Spleen (tissue), 11 donors: ENCODE data around the gene DRG1. TPM values are rescaled to one million over a fixed set of nuclear protein-coding genes. Genes with fewer than 3 reads are reported as not detected.

Experiments used
- DNase-seq: peaks from one replicate; pipeline ENCODE4 v3.0.0-alpha.2; 2020
- H3K27ac ChIP-seq, 8 donors: fragments of 200-600 bp; sonication (generic) in 7 of 8; 1 replicate in 4 of 8; 2 replicates in 4 of 8; pipeline versions ENCODE4 v1.5.0 to v1.8.0; 2016 to 2021; ENCODE audit warnings: inconsistent platforms in 4 of 8, mild to moderate bottlenecking in 4 of 8, moderate library complexity in 1 of 8
- H3K27me3 ChIP-seq, 7 donors: fragments of 200-600 bp; sonication (generic) in 6 of 7; replicated peaks in 1 of 7; 1 replicate in 4 of 7; 2 replicates in 3 of 7; pipeline versions ENCODE4 v1.5.0 to v1.8.0; 2016 to 2021; ENCODE audit warnings: inconsistent platforms in 3 of 7, mild to moderate bottlenecking in 1 of 7
- H3K36me3 ChIP-seq, 6 donors: fragments of 200-600 bp; sonication (generic) in 5 of 6; 1 replicate in 4 of 6; 2 replicates in 2 of 6; pipeline versions ENCODE4 v1.5.0 to v1.8.0; 2016 to 2021; ENCODE audit warnings: inconsistent platforms in 2 of 6
- H3K4me1 ChIP-seq, 6 donors: fragments of 200-600 bp; sonication (generic) in 5 of 6; 1 replicate in 3 of 6; 2 replicates in 3 of 6; pipeline versions ENCODE4 v1.5.0 to v1.8.0; 2016 to 2021; ENCODE audit warnings: inconsistent platforms in 3 of 6
- H3K4me3 ChIP-seq, 8 donors: fragments of 200-600 bp; sonication (generic) in 7 of 8; 1 replicate in 4 of 8; 2 replicates in 4 of 8; pipeline versions ENCODE4 v1.5.0 to v1.8.0; 2016 to 2021; ENCODE audit warnings: inconsistent platforms in 4 of 8, mild to moderate bottlenecking in 4 of 8, moderate library complexity in 2 of 8
- H3K9me3 ChIP-seq, 8 donors: fragments of 200-600 bp; sonication (generic) in 7 of 8; 1 replicate in 4 of 8; 2 replicates in 4 of 8; pipeline versions ENCODE4 v1.5.0 to v1.8.0; 2016 to 2021; ENCODE audit warnings: inconsistent platforms in 4 of 8
- POLR2A ChIP-seq, 3 donors: fragments of 450-650 bp; IDR thresholded peaks; one replicate each; pipeline ENCODE4 v1.5.1; 2017; ENCODE audit warnings: antibody characterized with exemption in 3 of 3, mild to moderate bottlenecking in 1 of 3
- POLR2AphosphoS5 ChIP-seq, 3 donors: sonication (generic); formaldehyde crosslinking; IDR thresholded peaks; one replicate each; pipeline ENCODE4 v1.5.1; 2017; ENCODE audit warnings: antibody characterized with exemption in 3 of 3
- WGBS, 5 donors: extraction: QIAGEN DNeasy Blood & Tissue Kit in 3 of 5; methylation state at CpG; one replicate each; pipeline versions ENCODE4 v1.1.5 to v1.1.7; 2013 to 2018; 5-methylcytosine and 5-hydroxymethylcytosine counted together
- intact Hi-C: fragments of 100-400 bp; cut with DNase I; formaldehyde crosslinking; loops from one replicate; pipeline ENCODE4 v1.15.0; 2023; ENCODE audit warnings: low total_unique reads
- polyA plus RNA-seq, 3 donors: library from polyadenylated mRNA; stranded (reverse); fragments of 200-250 nt; gene quantifications; one replicate each; pipeline ENCODE4 v1.2.1, GENCODE V29; 2013
- total RNA-seq, 7 donors: library from RNA; depleted of rRNA in 3 of 7; stranded (reverse); fragments of >200 nt in 3 of 7; fragmentation: NEBNext Ultra II Directional in 4 of 7; extraction: Animal tissue kit (Norgen Biotek cat#: 25700) in 4 of 7; gene quantifications; one replicate each; pipeline versions ENCODE4 v1.1.0 to v1.2.1, GENCODE V29; 2016 to 2021
- TF ChIP-seq, protein P1 (sequence below), 11 experiments: fragments of 200-600 bp in 7 of 11; fragments of 450-650 bp in 4 of 11; sonication (generic) in 4 of 11; IDR thresholded peaks in 8 of 11; conservative IDR thresholded peaks in 3 of 11; 1 replicate in 7 of 11; 2 replicates in 4 of 11; pipeline versions ENCODE4 v1.4.0 to v1.8.0; 2016 to 2021; ENCODE audit warnings: antibody characterized with exemption in 11 of 11, inconsistent platforms in 4 of 11, mild to moderate bottlenecking in 1 of 11
- donor health status: healthy with polysubstance abuse.
- donor health status: DM: no; HTN: no; CAD: no; lungs with moderate emphysema.
- donor health status: DM: no; HTN: no; CAD: no.
- donor health status: Bipolar disorder and iron deficiency.
- donor health status: healthy.
- donor health status: DM: no; HTN: no; CAD: no.
- donor health status: DM: yes; HTN: yes; CAD: no.

The DRG1 gene
- total and polyA plus RNA-seq, 10 donors: 33.4 to 48.6 (median 39.2) TPM

DNA sequence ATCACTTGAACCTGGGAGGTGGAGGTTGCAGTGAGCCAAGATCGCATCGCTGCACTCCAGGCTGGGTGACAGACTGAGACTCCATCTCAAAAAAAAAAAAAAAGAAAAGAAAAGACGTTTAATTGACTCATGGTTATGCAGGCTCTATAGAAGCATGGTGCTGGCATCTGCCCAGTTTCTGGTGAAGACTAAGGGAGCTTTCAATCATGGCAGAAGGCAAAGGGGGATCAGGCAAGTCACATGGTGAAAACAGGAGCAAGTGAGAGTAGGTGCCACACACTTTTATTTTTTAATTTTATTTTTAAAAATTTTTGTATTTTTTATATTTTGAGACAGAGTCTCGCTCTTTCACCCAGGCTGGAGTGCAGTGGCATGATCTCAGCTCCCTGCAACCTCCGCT lies 44.9 kb upstream of the DRG1 start:
- TF ChIP-seq, protein P1, sequence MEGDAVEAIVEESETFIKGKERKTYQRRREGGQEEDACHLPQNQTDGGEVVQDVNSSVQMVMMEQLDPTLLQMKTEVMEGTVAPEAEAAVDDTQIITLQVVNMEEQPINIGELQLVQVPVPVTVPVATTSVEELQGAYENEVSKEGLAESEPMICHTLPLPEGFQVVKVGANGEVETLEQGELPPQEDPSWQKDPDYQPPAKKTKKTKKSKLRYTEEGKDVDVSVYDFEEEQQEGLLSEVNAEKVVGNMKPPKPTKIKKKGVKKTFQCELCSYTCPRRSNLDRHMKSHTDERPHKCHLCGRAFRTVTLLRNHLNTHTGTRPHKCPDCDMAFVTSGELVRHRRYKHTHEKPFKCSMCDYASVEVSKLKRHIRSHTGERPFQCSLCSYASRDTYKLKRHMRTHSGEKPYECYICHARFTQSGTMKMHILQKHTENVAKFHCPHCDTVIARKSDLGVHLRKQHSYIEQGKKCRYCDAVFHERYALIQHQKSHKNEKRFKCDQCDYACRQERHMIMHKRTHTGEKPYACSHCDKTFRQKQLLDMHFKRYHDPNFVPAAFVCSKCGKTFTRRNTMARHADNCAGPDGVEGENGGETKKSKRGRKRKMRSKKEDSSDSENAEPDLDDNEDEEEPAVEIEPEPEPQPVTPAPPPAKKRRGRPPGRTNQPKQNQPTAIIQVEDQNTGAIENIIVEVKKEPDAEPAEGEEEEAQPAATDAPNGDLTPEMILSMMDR (IDR thresholded peaks at IDR 0.05 in 8 of 11, conservative IDR thresholded peaks at IDR 0.05 in 3 of 11): no peak
- TF ChIP-seq POLR2AphosphoS5 (IDR thresholded peaks at IDR 0.05): no peak
- no peak for TF ChIP-seq POLR2A (IDR thresholded peaks at IDR 0.05)
- intact Hi-C loops: no loop called here
- Histone ChIP-seq H3K4me3 (no peak overlapping the region), H3K36me3 (no peaks in the 10 kb centered on the region), H3K27me3 (peaks cover 0 to 6% (median 0%) of the 10 kb centered on the region in 7 donors), H3K9me3 (no peaks in the 10 kb centered on the region), H3K27ac (no peak overlapping the region), H3K4me1 (no peaks in the 10 kb centered on the region)
- no peak for DNase-seq
- 77 to 88% (median 83%) methylated on average over 5 of the region's 5 CpGs for WGBS, 5 donors

DNA sequence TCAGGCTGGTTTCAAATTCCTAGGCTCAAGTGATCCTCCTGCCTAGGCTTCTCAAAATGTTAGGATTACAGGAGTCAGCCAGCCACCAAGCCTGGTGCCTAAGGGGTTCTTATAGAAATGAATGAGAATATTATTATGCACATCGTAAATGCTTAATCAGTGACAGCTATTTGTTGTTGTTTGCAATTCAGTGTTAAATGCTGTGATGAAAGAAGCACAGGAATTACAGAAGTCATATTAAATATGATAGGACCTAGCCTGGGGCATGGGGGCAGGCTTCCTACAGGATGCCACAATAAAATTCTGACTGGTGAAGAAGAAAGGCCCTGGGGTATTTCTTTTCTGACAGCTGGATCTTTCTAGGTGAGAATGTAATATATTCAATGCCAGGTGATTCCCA lies 39.4 kb upstream of the DRG1 start:
- H3K4me1 ChIP-seq: no peaks in the 10 kb centered on the region
- intact Hi-C loops: no loop called here
- H3K4me3 ChIP-seq: no peak overlapping the region
- no peak overlapping the region for H3K27ac ChIP-seq
- H3K27me3 ChIP-seq: peaks cover 0 to 6% (median 0%) of the 10 kb centered on the region in 7 donors
- WGBS, 5 donors: 84 to 97% (median 93%) methylated on average over 1 of the region's 1 CpG
- TF ChIP-seq POLR2A (IDR thresholded peaks at IDR 0.05) (no peak), POLR2AphosphoS5 (IDR thresholded peaks at IDR 0.05) (no peak)
- TF ChIP-seq, protein P1 (IDR thresholded peaks at IDR 0.05 in 8 of 11, conservative IDR thresholded peaks at IDR 0.05 in 3 of 11): no peak
- no peak for DNase-seq
- H3K9me3 ChIP-seq: no peaks in the 10 kb centered on the region
- no peaks in the 10 kb centered on the region for H3K36me3 ChIP-seq

DNA sequence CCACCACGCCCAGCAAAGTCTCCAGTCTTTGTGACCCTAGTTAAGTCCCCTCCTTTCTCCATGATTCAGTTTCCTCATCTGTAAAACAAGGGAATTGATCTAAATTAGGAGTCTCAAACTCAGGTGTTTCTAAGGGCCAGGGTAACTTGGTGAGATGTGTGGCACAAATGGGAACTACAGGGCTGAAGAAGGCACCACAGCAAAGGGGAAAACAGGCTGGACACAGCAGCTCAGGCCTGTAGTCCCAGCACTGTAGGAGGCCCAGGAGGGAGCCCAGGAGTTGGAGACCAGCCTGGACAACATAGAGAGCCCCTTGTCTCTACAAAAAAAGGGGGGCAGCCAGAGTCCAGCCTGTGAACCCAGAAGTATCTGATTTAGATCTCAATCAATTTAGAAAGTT lies 37.7 kb upstream of the DRG1 start:
- Histone ChIP-seq H3K9me3 (no peaks in the 10 kb centered on the region), H3K4me3 (no peak overlapping the region), H3K4me1 (no peaks in the 10 kb centered on the region), H3K36me3 (no peaks in the 10 kb centered on the region), H3K27me3 (no peaks in the 10 kb centered on the region), H3K27ac (no peak overlapping the region)
- intact Hi-C loops: no loop called here
- 39 to 100% (median 92%) methylated on average over 1 of the region's 1 CpG for WGBS, 5 donors
- no peak for DNase-seq
- TF ChIP-seq POLR2AphosphoS5 (IDR thresholded peaks at IDR 0.05): no peak
- TF ChIP-seq, protein P1 (IDR thresholded peaks at IDR 0.05 in 8 of 11, conservative IDR thresholded peaks at IDR 0.05 in 3 of 11): no peak
- no peak for TF ChIP-seq POLR2A (IDR thresholded peaks at IDR 0.05)

DNA sequence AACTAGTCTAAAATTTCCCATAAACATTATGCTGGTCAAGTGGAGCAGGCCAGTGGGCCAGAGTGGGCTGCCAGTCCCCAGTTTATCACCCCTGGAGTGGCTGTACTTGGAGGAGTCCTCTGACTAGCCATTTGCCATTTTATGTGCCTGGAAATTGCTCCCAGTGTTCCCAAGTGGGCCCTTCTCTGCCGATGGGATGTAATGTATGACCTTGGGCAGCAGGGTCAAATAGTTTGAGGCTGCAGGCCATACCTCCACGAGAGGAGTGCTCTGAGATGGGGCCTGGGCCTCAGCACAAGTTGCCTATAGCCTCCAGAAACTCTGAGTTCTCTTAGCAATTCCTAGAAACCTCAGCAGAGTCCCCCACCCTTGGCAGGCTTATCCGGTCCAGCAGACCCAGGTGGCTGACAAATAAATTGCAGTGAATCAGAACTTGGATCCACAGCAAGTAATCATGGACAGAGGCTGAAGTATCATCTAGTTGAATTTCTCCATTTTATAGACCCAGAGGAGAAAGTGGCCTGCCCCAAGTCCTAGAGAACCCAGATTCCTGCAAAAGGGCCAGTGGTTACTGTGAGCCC lies 35.4 kb upstream of the DRG1 start:
- DNase-seq: no peak
- no peaks in the 10 kb centered on the region for H3K36me3 ChIP-seq
- H3K4me3 ChIP-seq: no peak overlapping the region
- no peaks in the 10 kb centered on the region for H3K27me3 ChIP-seq
- no peak for TF ChIP-seq POLR2AphosphoS5 (IDR thresholded peaks at IDR 0.05)
- TF ChIP-seq, protein P1 (IDR thresholded peaks at IDR 0.05 in 8 of 11, conservative IDR thresholded peaks at IDR 0.05 in 3 of 11): no peak
- TF ChIP-seq POLR2A (IDR thresholded peaks at IDR 0.05): no peak
- WGBS, 5 donors: 60 to 86% (median 75%) methylated on average over 3 of the region's 3 CpGs
- no peaks in the 10 kb centered on the region for H3K4me1 ChIP-seq
- no peak overlapping the region for H3K27ac ChIP-seq
- no peaks in the 10 kb centered on the region for H3K9me3 ChIP-seq
- intact Hi-C loops: no loop called here
